Smooth muscle cell of the brain vasculature (primary cell): ENCODE data around the gene UGT2B28.
"Not testable (repeated sequence)": the region's sequence is repeated elsewhere in the genome, so short reads cannot be mapped to it uniquely, and the experiment has no call there.

Experiments used
- DNase-seq: peaks from one replicate; pipeline ENCODE4 v3.0.0-alpha.2; 2012; ENCODE audit warnings: low read depth, low spot score

Gene UGT2B28

GRCh38 chr4:69280081-69280480 is at the start of gene UGT2B28:
Gene UGT2B28, plus strand, starts transcription at chr4:69280475. Its CDS starts 26 bp downstream, at chr4:69280501.
- not testable (repeated sequence) for DNase-seq

- DNase-seq: no peak
Measured at GRCh38 chr4:69239092-69239491, 41.2 kb upstream of the UGT2B28 start.

- DNase-seq: no peak
Measured at GRCh38 chr4:69239557-69240168, 40.6 kb upstream of the UGT2B28 start.

DNA sequence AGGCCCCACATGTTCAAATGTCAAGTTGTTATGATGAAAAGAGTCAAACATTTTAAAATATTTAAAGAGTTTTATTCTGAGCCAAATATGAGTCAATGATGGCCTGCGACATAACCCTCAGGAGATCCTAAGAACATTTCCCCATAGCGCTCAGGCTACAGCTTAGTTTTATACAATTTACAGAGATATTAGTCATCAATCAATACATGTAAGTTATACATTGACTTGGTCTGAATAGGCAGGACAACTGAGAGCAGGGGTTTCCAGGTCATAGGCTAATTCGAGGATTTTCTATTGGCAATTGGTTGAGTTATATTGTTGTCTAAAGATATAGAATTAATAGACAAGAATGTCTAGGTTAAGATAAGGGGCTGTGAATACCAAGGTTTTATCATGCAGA is 39.5 kb upstream of the UGT2B28 start:
- DNase-seq: not testable (repeated sequence)

- not testable (repeated sequence) for DNase-seq
Measured at GRCh38 chr4:69241746-69242145, 38.5 kb upstream of the UGT2B28 start.

DNA sequence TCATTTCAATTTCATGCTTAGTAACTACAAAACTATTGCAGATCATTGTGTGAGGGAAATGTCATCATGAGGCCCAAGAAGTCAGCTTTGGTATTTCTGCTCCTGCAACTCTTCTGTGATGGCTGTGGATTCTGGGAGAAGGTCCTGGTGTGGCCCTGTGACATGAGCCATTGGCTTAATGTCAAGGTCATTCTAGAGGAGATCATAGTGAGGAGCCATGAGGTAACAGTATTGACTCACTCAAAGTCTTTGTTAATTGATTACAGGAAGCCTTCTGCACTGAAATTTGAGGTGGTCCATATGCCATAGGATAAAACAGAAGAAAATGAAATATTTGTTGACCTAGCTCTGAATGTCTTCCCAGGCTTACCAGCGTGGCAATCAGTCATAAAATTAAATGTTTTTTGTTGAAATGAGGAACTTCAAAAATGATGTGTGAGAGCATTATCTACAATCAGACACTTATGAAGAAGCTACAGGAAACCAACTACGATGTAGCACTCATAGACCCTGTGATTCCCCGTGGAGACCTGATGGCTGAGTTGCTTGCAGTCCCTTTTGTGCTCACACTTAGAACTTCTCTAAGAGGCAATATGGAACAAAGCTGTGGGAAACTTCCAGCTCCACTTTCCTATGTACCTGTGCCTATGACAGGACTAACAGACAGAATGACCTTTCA is 37.6 kb upstream of the UGT2B28 start:
- not testable (repeated sequence) for DNase-seq

- not testable (repeated sequence) for DNase-seq
Measured at GRCh38 chr4:69250884-69251283, 29.4 kb upstream of the UGT2B28 start.

DNA sequence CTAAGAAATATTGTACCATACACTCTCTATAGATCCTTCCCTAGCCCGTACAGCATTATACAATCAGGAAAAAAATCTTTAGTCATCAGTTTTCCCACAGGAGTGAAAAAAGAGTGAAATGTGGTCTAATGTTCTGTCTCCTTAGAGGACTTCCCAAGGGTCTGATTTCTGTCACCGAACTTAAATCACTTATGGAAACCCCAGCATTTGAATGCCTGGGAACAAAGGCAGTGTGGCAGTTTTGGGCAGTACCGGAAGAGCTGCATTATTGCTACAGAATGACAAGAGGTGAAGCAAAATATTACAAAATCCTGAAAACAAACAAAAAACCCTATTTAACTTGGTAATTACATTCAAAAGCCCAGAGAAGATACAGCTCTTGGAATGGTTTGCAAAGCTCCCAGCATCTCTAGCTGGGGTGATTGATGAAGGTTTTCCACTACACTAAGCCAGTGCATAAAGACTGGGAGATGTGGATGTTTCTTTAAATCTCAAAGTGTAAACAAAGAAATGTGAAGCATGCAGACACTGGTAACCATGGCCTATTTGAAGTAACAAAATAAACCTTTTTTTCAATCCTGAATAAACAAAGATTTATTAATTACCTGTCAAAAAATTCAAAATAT is 27.0 kb upstream of the UGT2B28 start:
- not testable (repeated sequence) for DNase-seq

GRCh38 chr4:69268612-69269011 is 11.7 kb upstream of the UGT2B28 start:
- not testable (repeated sequence) for DNase-seq

- DNase-seq: not testable (repeated sequence)
Measured at GRCh38 chr4:69296356-69296755, 16.1 kb downstream of the UGT2B28 start.

GRCh38 chr4:69308426-69309033 is 28.3 kb downstream of the UGT2B28 start:
- DNase-seq: not testable (repeated sequence)

- DNase-seq: not testable (repeated sequence)
Measured at GRCh38 chr4:69309549-69310076, 29.3 kb downstream of the UGT2B28 start.

DNA sequence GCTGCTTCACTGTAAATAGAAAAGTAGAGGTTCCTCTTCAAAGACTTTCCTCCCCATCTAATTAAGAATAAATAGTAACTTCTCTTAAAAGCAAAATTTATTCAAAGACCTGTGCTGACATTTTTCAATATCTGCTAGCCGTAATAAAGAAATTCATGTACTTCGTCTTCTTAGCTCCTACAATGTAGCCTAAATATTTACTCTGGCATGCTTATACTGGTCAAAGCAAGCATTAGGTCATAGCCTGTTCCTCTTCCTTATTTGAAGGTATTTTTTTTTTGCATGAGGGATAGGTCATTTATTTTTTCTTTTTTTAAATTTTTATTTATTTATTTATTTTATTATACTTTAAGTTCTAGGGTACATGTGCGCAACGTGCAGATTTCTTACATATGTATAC is 30.0 kb downstream of the UGT2B28 start:
- DNase-seq: not testable (repeated sequence)

GRCh38 chr4:69317669-69318298 is 37.5 kb downstream of the UGT2B28 start:
- not testable (repeated sequence) for DNase-seq

DNA sequence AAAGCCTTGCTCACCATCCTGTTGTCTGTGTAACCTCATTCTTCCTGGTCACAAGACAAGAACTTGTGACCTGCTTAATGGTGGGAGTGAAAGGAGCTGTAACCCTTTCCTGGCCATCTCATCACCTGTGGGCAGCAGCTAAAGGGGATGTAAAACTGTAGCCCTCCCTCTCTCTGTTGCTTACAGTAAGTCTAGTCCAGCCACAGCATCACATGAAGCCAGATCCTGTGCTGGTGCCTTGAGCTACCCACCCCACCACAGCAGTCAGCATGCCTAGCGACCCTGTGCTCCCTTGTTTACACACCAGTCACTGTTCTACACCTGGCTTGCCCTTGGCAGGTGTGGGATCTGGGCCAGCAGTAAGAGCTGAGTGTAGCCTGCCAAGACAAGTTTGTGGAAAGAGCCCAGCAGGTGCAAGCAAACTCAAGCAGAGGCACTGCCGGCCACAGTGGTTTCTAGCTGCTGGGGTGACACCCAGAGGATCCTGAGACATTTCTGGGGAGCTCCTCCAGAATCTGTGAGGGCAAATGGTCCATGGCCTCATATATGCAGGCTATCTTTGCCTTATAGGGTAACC is 41.0 kb downstream of the UGT2B28 start:
- DNase-seq: no peak

DNA sequence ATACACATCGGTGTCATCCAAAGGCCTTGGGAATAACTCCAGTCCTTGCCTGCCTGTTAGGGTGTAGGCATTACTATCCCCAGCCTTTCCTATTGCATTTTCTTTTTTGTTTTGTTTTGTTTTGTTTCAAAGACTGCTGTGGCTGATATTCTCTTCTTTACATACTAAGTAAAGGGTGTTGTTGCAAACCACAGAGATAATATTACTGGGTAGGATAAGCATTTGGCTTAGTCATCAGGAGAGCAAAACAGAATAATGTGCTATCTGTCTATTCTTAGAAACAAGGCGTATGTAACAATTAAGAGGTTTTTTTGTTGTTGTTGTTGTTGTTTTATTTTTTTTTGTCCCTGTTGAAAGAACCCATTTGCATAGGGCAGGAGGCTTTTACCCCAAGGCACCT is 41.8 kb downstream of the UGT2B28 start:
- peak; percentile 1 for DNase-seq

DNA sequence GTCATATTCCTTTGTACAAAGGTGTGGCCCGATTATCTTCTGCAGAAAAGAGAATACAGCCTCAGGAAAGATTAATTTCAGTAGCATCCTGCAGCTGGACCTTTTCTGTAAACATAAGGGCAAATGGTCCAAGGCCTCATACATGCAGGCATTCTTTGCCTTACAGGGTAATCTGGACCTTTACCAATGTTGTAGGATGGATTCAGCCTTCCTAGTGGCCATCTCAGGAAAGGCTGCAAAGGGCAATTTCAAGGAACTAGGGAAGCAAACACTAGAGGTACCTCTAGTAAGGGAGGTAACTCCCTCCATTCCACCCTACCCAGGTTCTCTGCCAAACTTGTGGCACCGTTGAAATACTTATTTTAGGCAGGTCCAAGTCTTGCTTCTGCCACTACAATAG is 43.0 kb downstream of the UGT2B28 start:
- no peak for DNase-seq

- DNase-seq: no peak
Measured at GRCh38 chr4:69330345-69331047, 50.2 kb downstream of the UGT2B28 start.

DNA sequence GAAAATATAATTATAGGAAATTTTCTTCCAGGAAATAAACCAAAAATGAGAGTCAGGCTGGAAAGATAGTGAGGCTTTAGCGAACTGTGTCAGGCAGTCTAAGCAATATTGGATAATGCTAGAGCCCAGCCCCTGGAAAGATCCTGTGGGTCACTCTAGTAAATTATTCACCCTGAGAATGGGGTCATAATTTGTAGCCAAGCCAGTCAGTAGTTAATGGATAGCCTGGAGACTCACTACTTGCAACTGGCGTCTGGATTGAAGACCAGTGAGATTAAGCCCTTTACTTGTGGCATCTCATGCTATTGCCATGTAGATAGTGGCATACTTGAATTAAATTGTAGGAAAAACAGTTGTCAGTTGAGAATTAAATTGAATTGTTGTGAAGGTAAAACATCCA is 51.0 kb downstream of the UGT2B28 start:
- DNase-seq: not testable (repeated sequence)

- not testable (repeated sequence) for DNase-seq
Measured at GRCh38 chr4:69335485-69335884, 55.2 kb downstream of the UGT2B28 start.

- DNase-seq: not testable (repeated sequence)
Measured at GRCh38 chr4:69343114-69343513, 62.8 kb downstream of the UGT2B28 start.
